ENCODE data around the gene RXFP4.

RXFP4 gene

DNA sequence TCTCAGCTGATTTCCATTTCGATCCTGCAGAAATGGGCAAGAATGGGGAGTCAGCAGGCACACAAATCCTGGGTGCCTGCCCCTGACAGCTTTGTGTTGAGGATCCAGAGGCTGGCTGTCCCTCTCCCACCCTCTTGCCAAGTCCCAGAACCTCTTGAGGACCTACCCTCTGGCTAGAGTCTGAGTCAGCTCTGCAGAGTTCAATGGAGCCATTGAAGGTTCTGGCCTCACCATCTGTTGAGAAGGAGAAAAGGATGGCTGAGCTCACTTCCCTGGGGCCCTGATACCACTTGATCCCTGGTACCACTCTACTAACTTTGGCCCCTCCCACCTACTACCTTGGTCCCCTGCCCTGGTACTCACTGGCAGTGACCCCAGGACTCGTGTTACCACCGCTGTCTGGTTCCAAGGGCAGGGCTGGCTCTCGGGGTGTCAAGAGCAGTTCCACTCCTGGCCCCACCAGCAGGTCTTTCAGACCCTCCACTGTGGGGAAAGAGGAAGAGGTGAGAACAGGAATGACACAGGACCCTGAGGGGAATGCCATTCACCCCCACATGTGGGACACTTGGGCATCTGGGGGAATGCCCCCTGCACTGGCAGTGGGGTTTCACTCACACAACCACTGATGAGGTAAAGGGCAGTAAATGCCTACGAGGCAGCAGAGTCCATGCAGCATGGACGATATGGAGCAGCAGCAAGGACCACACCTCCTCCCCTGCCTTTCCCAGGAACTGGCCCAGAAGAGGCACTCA is 10.5 kb downstream of the RXFP4 start:
- no peak for DNase-seq
- in situ Hi-C loops (cut with MboI; ENCODE audit: low pct_unique_long_range_greater_than_20kb, low sequenced_read_pairs), result no loop called here

GRCh38 chr1:155952505-155952890 is 11.1 kb downstream of the RXFP4 start:
- in situ Hi-C loops (cut with MboI; ENCODE audit: low pct_unique_long_range_greater_than_20kb, low sequenced_read_pairs), result no loop called here
- no peak for DNase-seq

DNA sequence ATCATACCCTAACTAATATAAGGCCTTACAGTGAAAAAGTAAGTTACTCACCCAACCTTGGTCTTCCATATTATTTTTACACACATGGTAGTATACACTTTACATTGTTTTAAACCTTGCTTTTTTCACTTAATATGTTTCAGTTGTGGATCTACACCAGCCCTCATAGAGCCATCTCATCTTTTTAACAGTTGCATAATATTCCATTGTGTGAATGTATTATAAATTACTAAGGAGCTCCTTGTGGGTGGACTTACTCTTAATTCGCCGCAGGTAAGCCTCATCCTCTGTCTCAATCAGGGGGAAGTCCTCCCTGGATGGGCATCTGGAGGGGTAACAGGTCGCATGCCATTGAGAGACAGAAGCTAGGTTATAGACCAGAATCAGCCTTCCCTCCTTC is 13.2 kb downstream of the RXFP4 start:
- DNase-seq, result no peak
- in situ Hi-C loops (cut with MboI; ENCODE audit: low pct_unique_long_range_greater_than_20kb, low sequenced_read_pairs), result no loop called here

- no peak for DNase-seq
- in situ Hi-C loops (cut with MboI; ENCODE audit: low pct_unique_long_range_greater_than_20kb, low sequenced_read_pairs), result no loop called here
Observed at GRCh38 chr1:155957411-155957915, 16.0 kb downstream of the RXFP4 start.

DNA sequence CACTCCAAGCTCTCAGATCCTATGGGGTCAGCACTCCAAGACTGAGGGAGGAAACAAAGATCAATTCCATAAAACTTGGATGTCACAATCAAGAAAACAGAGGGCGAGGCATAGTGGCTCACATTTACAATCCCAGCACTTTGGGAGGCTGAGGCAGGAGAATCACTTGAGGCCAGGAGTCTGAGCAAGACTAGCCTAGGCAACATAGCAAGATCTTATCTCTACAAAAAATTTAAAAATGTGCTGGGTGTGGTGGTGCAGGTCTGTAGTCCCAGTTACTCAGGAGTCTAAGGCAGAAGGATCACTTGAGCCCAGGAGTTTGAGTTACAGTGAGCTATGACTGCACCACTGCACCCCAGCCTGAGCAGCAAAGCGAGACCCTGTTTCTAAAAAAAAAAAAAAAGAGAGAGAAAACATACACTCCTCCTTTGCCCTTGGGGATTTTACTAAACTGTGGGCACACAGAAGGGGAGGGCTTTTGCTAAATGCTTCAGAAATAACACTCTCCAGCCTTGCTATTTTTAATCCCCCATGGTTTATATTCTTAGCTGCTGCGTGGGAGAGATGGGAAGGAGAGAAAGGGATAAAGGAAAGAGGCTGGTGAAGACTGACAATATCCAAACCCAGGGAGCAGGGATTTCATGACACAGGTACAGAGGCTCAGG is 18.8 kb downstream of the RXFP4 start:
- in situ Hi-C loops (cut with MboI; ENCODE audit: low pct_unique_long_range_greater_than_20kb, low sequenced_read_pairs), result no loop called here
- DNase-seq, result no peak

GRCh38 chr1:155961937-155962336 is 20.5 kb downstream of the RXFP4 start:
- in situ Hi-C loops (cut with MboI; ENCODE audit: low pct_unique_long_range_greater_than_20kb, low sequenced_read_pairs), result no loop called here

GRCh38 chr1:155962599-155963211 is 21.3 kb downstream of the RXFP4 start:
- no peak for DNase-seq
- in situ Hi-C loops (cut with MboI; ENCODE audit: low pct_unique_long_range_greater_than_20kb, low sequenced_read_pairs), result no loop called here

More at GRCh38 chr1:155961937-155962336, 20.5 kb downstream of the RXFP4 start:
- no peak for DNase-seq

- no peak for DNase-seq
- in situ Hi-C loops (cut with MboI; ENCODE audit: low pct_unique_long_range_greater_than_20kb, low sequenced_read_pairs), result no loop called here
Observed at GRCh38 chr1:155964193-155964592, 22.8 kb downstream of the RXFP4 start.

DNA sequence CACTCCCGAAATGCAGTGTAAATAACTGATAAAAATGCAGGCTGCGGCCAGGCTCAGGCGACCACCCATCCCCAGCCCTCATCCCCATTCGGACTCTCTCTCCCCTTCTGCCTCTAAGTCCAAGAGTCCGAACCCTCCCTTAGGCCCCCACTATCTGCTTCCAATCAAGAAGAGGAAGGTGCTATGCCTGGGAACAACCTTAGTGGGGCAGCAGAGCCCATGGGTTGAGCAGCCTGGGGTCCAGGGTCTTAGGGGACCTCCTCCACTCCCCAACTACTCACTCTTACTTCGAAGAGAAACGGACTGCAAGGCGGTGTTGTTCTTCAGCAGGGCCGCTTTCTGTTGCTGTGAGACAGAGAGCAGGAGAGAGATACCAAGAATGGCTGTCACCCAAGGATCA is 24.7 kb downstream of the RXFP4 start:
- in situ Hi-C loops (cut with MboI; ENCODE audit: low pct_unique_long_range_greater_than_20kb, low sequenced_read_pairs), result no loop called here
- peak; percentile 32 for DNase-seq

GRCh38 chr1:155966750-155967149 is 25.3 kb downstream of the RXFP4 start:
- no peak for DNase-seq
- in situ Hi-C loops (cut with MboI; ENCODE audit: low pct_unique_long_range_greater_than_20kb, low sequenced_read_pairs), result no loop called here

DNA sequence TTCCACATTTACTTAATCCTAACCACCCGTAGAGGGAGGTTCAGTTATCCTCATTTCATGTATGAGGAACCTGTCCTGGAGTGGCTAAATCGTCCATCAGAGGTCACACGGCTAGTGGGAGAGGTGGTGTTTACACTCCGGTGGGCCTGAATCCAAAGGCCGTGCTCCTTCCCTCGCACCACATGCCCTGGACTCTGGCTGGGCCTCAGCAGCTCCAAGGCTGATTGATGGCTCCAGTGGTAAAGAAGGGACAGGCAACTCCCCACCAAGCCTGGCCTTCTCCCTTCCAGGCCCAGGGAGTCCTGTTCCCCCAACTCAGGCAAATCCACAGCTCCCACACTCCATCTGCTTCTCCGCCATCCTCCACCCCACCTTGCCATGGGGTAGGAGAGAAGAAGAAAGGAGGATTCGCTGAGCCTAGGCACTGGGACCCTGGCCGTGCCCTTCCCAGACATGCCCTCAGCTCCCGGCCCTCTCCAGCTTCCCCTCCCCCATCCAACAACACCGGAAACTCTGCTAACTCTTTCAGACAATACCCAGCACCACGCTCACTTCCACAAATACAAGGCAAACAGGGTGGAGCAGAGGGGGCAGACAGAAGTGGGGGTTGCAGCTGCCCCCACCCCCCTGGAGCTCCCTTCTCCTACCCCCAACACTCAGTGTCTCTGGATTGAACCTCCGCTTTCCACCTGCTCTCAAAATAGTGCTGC is 26.1 kb downstream of the RXFP4 start:
- DNase-seq, result peak; percentile 71
- in situ Hi-C loops (cut with MboI; ENCODE audit: low pct_unique_long_range_greater_than_20kb, low sequenced_read_pairs), result no loop called here

DNA sequence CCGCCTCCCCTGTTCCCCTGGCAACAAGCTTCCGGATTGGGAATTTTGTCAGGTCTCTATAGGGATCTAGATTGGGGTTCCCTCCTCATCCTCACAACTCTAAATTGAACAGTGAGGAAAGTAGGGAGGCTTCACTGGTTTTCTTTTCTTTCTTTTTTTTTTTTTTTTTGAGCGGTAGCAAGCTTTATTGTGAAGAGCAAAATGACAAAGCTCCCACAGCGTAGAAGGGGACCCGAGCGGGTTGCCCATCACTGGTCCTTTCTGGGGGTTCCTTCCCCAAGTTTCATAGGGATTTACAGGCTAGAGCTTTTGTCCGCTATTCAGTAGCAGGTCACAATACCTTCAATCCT is 26.6 kb downstream of the RXFP4 start:
- in situ Hi-C loops (cut with MboI; ENCODE audit: low pct_unique_long_range_greater_than_20kb, low sequenced_read_pairs), result no loop called here
- DNase-seq, result no peak

GRCh38 chr1:155968670-155969069 is 27.2 kb downstream of the RXFP4 start:
- no peak for DNase-seq
- in situ Hi-C loops (cut with MboI; ENCODE audit: low pct_unique_long_range_greater_than_20kb, low sequenced_read_pairs), result no loop called here

DNA sequence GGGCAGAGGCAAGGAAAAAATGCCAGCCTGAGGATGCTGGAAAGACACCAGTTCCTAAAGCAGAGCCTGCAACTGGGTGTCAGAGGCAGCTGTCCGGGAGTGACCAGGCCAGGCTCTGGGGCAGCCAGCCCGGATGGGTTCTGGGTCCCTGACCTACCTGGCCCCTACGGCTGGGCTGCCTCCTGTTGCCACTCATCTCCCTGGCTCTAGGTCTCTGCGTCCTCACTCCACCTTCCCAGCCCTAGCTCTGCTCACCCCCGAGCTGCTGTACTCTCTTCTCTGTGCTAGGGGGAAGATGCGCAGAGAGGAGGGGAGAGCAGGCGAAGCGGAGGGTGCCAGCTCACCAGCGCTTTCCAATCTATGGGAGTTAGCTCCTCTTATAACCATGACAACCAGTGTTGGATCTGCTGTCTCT is 27.9 kb downstream of the RXFP4 start:
- DNase-seq, result no peak
- in situ Hi-C loops (cut with MboI; ENCODE audit: low pct_unique_long_range_greater_than_20kb, low sequenced_read_pairs), result no loop called here

GRCh38 chr1:155970531-155971167 is 29.2 kb downstream of the RXFP4 start:
- in situ Hi-C loops (cut with MboI; ENCODE audit: low pct_unique_long_range_greater_than_20kb, low sequenced_read_pairs), result no loop called here
- DNase-seq, result peak; percentile 95

GRCh38 chr1:155971910-155972809 is 30.7 kb downstream of the RXFP4 start:
- no peak for DNase-seq
- in situ Hi-C loops (cut with MboI; ENCODE audit: low pct_unique_long_range_greater_than_20kb, low sequenced_read_pairs), result no loop called here

DNA sequence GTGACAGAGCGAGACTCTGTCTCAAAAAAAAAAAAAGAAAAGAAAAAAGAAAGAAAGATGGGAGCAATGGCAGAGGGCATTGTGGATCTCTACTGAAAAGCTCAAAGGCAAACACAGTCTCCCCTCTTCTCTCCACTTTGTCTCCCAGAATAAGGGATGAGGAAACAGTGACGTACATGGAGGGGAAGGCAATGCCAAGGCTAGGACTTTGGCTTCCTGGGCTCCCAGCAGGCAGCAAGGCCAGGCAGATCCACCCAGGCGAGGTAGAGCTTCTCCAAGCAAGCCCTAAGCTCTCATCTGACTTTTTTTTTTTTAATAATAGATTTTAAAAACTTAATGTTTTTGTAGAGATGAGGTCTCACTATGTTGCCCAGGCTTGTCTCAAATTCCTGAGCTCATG is 32.3 kb downstream of the RXFP4 start:
- no peak for DNase-seq
- in situ Hi-C loops (cut with MboI; ENCODE audit: low pct_unique_long_range_greater_than_20kb, low sequenced_read_pairs), result no loop called here
